Left ventricle myocardium inferior (tissue), 1 donor: Measurements from ENCODE around the gene COL25A1. TPM values are rescaled to one million over a fixed set of nuclear protein-coding genes. Genes with fewer than 3 reads are reported as not detected.

Source experiments
- DNase-seq: peaks from one replicate; pipeline ENCODE4 v3.0.0-alpha.2; 2020
- H3K27ac ChIP-seq: fragments of 200-600 bp; replicated peaks from 2 replicates; pipeline ENCODE4 v1.8.0; 2021
- H3K27me3 ChIP-seq: fragments of 200-600 bp; 2 replicates; pipeline ENCODE4 v1.8.0; 2021; ENCODE audit warnings: low read depth
- H3K36me3 ChIP-seq: fragments of 200-600 bp; 2 replicates; pipeline ENCODE4 v1.8.0; 2021
- H3K4me1 ChIP-seq: fragments of 200-600 bp; 2 replicates; pipeline ENCODE4 v1.8.0; 2021
- H3K4me3 ChIP-seq: fragments of 200-600 bp; 2 replicates; pipeline ENCODE4 v1.8.0; 2021; ENCODE audit warnings: mild to moderate bottlenecking, moderate library complexity
- H3K9me3 ChIP-seq: fragments of 200-600 bp; replicated peaks from 2 replicates; pipeline ENCODE4 v1.8.0; 2021
- CTCF ChIP-seq: fragments of 200-600 bp; IDR thresholded peaks from 2 replicates; pipeline ENCODE4 v1.8.0; 2021; ENCODE audit warnings: antibody characterized with exemption, mild to moderate bottlenecking, borderline replicate concordance
- intact Hi-C: fragments of 100-400 bp; cut with micrococcal nuclease; formaldehyde crosslinking; loops from one replicate; pipeline ENCODE4 v1.11.0; 2022
- total RNA-seq: library from RNA; stranded (reverse); fragmentation: NEBNext Ultra II Directional; extraction: Animal tissue kit (Norgen Biotek cat#: 25700); gene quantifications from one replicate; pipeline ENCODE4 v1.2.1, GENCODE V29; 2021
- donor health status: DM: no; HTN: yes; CAD: no; lungs with severe emphysema.

The COL25A1 gene
- total RNA-seq, 1 donor from 2014 or later: 0.77 TPM

- Histone ChIP-seq H3K27ac (no peak overlapping the region), H3K4me1 (no peaks in the 10 kb centered on the region), H3K4me3 (no peak overlapping the region), H3K27me3 (no peaks in the 10 kb centered on the region), H3K36me3 (no peaks in the 10 kb centered on the region), H3K9me3 (no peaks in the 10 kb centered on the region)
- DNase-seq: no peak
- intact Hi-C loops: no loop called here
- no peak for TF ChIP-seq CTCF
These were observed 488.1 kb downstream of the COL25A1 start for GRCh38 chr4:108814326-108814725.

DNA sequence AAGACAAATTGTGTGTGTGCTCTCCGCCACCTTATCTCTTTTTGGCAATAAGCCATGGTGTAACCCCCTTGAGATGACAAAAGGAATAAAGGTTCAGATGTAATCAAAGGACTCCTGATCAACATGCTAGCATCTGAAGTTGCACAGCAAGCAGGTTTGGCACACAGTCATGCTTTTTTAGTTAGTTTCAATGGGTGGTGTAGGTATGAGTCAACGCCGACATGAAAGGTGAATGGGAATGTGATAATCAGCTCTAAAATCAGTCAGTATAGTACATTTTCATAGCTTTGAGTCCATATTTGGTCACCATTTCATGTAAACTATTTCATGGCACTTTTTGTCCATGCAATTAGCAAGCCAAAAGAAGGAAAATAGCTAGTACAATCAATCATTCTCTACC is 489.2 kb downstream of the COL25A1 start:
- H3K27ac ChIP-seq: no peak overlapping the region
- TF ChIP-seq CTCF: no peak
- intact Hi-C loops: no loop called here

GRCh38 chr4:108811486-108811885 is 491.0 kb downstream of the COL25A1 start:
- Histone ChIP-seq H3K4me1 (no peaks in the 10 kb centered on the region), H3K9me3 (no peaks in the 10 kb centered on the region), H3K27ac (no peak overlapping the region), H3K4me3 (no peak overlapping the region), H3K27me3 (no peaks in the 10 kb centered on the region), H3K36me3 (no peaks in the 10 kb centered on the region)
- intact Hi-C loops: no loop called here
- no peak for TF ChIP-seq CTCF
- DNase-seq: no peak

More for the DNA sequence above, 489.2 kb downstream of the COL25A1 start:
- Histone ChIP-seq H3K4me3 (no peak overlapping the region), H3K9me3 (no peaks in the 10 kb centered on the region), H3K4me1 (no peaks in the 10 kb centered on the region), H3K36me3 (no peaks in the 10 kb centered on the region), H3K27me3 (no peaks in the 10 kb centered on the region)
- no peak for DNase-seq

DNA sequence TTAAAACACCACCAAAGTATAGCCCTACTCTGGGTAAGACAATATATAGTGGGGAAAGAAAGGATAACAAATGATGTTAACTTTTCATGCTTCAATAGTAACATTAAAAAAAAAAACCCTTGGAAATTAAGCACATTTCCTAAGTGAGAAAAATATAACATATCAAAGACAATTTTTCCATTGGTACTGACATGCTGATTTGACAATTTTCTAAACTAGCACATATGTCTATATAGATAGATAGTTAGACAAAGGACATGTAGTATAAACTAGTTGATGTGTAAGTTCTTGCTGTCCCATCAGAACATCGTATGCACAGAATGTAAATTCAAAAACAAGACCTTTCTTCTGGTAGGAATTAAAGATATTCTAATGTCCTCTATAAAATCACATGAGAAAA is 492.4 kb downstream of the COL25A1 start:
- no peak for DNase-seq
- no peak for TF ChIP-seq CTCF
- no peaks in the 10 kb centered on the region for H3K27me3 ChIP-seq
- intact Hi-C loops: no loop called here
- H3K27ac ChIP-seq: no peak overlapping the region
- H3K36me3 ChIP-seq: no peaks in the 10 kb centered on the region
- no peaks in the 10 kb centered on the region for H3K4me1 ChIP-seq
- H3K9me3 ChIP-seq: no peaks in the 10 kb centered on the region
- H3K4me3 ChIP-seq: no peak overlapping the region

DNA sequence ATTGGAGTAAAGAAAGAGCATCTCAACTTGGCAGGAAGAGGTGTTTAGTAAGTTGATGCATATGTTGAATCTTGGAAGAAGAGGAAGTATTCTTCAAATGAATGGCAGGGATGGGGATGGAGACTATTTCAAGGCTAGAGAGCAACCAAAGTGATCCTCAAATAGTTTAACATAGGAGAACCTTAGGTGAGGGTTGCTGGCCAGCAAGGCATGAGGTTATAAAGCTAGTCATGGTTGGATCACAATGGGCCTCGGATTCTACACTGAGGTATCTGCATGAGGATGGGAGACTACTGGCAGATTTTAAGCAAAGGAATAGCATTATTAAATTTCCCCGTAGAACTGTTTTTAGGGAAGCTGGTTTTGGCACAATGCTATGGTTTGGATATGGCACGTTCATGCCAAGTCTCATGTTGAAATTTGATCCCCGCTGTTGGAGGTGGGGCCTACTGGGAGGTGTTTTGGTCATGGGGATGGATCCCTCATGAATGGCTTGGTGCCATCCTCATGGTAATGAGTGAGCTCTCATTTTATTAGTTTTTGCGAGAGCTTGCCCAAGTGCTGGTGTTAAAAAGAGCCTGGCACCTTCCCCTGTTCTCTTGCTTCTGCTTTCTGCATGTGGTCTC is 497.7 kb downstream of the COL25A1 start:
- no peaks in the 10 kb centered on the region for H3K36me3 ChIP-seq
- no peak for TF ChIP-seq CTCF
- H3K4me3 ChIP-seq: no peak overlapping the region
- H3K27me3 ChIP-seq: no peaks in the 10 kb centered on the region
- no peaks in the 10 kb centered on the region for H3K4me1 ChIP-seq
- intact Hi-C loops: no loop called here
- no peak overlapping the region for H3K27ac ChIP-seq
- H3K9me3 ChIP-seq: no peaks in the 10 kb centered on the region
- no peak for DNase-seq
